ENCODE data around the gene ZNF341.
A peak's percentile ranks its signal among the peaks of the same experiment; 100 is the strongest.

The ZNF341 gene

GRCh38 chr20:33803921-33804337 is 72.1 kb downstream of the ZNF341 start:
- DNase-seq, result no peak

- no peak for DNase-seq
Observed at GRCh38 chr20:33808388-33808787, 76.6 kb downstream of the ZNF341 start.

- DNase-seq, result no peak
Observed at GRCh38 chr20:33810259-33810658, 78.5 kb downstream of the ZNF341 start.

GRCh38 chr20:33810885-33811775 is 79.3 kb downstream of the ZNF341 start, which contains the start of gene CHMP4B:
Gene CHMP4B, plus strand, starts transcription at chr20:33811348. Its CDS starts 121 bp downstream, at chr20:33811469.
- peak; percentile 97 for DNase-seq

DNA sequence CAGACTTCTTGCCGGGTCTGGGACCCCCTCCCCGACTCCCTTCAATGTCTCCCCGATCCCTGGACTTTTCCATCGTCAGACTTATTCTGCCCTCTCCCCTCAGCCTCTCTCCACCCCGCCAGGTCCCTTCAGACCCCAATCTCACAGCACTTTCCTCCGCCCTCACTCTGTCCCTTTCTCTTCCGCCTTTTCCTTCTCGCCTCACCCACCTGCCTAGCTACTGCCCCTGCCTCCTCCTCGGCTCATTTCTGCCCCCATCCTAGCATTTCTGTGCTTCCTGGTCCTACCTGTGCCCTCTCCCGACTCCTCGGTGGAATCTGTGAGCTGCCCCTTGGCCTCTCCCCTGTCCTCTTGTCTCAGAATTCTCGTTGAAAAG is 80.0 kb downstream of the ZNF341 start:
- DNase-seq, result no peak

DNA sequence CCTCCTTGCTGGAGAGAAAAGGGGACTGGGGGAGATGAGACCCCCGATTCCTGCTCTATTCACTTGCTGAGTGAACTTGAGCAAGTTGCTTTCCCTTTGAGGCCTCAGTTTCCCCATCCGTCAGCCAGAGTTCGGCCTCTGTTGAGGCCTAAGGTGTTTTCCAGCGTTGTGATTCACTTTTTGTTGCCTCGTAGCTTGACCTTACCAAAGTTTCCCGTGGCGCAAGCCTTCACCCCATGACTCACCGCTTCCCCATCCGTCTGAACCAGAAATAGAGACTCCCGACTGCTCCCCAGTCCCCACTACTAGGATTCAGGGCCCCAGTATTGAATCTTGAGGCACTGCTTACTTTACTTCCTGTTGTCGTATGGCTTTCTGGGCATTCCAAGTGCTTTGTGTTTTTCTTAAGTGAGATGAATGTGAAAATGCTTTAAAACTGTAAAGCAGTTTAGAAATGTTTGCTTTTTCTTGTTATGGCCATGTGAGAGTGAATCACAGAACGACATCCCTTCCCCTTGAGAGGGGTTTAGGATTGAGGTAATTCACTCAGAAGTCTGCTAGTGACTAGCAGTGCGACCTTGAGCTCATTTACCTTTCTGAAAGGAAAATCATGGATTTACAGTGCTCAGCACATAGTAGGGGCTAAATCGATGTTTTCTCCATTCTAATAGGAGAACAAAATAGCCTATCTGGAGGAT is 80.5 kb downstream of the ZNF341 start:
- no peak for DNase-seq

DNA sequence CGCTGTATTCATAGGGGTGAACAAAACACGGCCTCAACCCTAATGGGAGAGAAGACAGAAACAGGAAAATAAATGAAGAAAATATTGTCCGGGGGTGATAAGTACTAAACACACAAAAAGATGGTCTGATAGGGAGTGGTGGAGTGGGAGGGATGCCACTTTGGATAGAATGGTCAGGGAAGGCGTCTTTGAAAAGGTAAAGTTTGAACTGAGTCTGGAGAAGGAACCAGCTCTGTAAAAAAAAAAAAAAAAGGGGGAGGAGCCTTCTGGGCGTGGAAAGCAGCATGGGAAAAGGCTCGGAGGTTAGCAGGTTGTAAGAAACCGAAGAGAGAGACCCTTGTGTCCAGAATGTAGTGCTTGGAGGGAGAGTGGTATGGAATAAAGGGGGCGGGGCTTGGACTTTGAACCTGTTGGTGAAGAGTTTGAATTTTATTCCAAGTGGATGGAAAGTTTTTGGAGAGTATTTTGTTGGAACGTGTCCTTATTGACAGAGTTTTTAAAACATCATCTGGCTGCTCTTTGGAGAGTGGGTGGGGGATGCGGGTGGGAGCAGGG is 81.2 kb downstream of the ZNF341 start:
- no peak for DNase-seq

DNA sequence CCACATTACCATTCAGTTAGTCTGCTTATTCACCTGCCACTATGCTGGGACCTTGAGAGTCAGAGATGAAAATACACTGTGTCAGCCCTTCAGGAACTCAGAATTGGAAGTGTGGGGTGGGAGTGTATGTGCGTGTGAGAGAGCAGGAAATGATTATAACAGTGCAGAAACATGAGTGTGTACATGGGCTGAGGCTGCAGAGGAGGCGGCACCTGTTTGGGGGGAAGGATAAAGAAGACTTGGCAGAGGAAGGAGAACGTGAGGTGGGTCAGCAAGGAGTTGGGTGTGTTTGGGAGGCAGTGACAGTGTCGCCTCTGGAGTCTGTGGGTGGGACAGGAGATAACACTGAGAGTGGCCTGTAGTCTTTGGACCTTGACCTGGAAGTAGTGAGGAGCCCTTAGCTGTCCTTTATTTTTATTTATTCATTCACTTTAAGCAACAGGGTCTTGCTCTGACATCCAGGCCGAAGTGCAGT is 82.5 kb downstream of the ZNF341 start:
- no peak for DNase-seq

- DNase-seq, result no peak
Observed at GRCh38 chr20:33815671-33816070, 83.9 kb downstream of the ZNF341 start.

- DNase-seq, result no peak
Observed at GRCh38 chr20:33816191-33816590, 84.4 kb downstream of the ZNF341 start.

DNA sequence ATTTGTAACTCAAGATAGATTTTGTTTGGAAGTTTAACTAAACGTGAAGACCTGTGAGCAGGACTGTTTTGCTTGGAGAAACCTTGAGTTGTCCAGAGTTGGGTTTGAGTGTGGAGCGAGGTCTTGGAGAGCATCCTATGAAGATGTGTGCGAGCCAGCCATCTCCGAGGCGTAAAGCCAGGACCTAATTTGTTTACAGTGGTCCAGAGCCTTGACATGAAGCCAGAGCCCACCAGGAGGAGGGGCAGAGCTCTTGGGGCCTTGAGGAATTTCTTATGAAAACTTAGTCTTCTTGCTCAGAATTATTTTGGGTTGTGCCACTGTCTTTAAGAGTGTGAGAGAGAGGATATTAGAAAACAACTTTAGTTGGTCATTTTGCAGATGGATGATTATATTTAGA is 85.6 kb downstream of the ZNF341 start:
- no peak for DNase-seq

GRCh38 chr20:33819456-33819855 is 87.7 kb downstream of the ZNF341 start:
- no peak for DNase-seq

GRCh38 chr20:33820362-33820761 is 88.6 kb downstream of the ZNF341 start:
- no peak for DNase-seq

GRCh38 chr20:33821270-33821836 is 89.6 kb downstream of the ZNF341 start:
- no peak for DNase-seq

GRCh38 chr20:33822423-33822822 is 90.6 kb downstream of the ZNF341 start:
- no peak for DNase-seq

DNA sequence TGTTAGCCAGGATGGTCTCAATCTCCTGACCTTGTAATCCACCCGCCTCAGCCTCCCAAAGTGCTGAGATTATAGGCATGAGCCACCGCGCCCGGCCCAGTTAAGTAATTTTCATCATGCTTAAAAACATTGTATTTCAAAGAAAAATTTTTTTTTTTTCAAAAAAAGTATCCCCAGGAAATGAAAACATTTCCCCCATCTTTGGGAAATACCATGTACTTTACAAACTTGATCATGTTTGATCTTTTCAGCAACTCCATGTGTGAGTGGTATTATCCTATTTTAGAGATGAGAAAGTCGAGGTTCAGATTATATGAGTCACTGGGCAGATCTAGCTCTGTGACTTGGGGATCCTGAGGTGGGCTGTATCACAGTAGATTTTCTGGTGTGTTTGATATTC is 91.2 kb downstream of the ZNF341 start:
- DNase-seq, result no peak

GRCh38 chr20:33824852-33825251 is 93.1 kb downstream of the ZNF341 start:
- no peak for DNase-seq

DNA sequence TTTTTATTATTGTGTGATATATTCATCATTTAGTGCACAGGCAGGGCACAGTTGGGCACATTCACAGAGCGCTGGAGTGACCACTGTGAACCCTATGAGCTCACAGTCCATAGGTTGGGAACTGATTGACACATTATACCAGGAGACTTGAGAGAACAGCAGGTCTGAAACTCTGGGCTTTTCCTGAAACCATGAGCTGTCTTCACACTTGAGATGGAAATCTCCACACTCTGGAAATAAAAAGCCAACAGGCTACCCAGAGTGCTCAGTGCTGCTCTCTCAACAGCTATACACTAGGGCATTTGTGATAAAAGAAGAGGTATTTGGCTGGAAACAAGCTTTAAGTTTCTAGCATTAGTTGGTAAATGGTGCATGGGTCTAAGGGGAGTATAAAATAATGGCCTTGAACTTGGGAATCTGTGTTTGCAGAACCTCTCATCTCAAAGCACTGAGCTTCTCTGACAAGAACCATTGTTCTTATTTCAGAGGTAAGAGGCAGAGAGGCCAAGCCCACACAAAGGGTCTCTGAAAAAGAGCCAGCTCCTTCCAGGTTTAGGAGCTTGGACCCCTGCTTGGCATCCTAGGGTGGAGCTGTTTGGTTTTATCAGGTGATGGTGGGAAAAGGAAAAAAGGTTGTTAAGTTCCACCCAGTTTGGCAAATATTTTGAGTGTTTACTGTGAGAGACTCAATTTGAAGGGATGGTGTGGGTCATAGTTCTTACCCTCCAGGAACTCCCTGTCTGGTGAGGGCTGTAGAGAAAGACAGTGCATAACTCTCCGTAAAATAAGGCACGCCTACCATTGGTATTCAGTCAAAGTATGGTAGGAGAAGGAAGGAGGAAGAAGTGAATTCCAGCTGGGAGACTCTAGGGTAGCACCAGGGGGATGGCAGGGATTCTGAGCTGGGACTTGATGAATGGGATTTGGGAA is 93.8 kb downstream of the ZNF341 start:
- no peak for DNase-seq

DNA sequence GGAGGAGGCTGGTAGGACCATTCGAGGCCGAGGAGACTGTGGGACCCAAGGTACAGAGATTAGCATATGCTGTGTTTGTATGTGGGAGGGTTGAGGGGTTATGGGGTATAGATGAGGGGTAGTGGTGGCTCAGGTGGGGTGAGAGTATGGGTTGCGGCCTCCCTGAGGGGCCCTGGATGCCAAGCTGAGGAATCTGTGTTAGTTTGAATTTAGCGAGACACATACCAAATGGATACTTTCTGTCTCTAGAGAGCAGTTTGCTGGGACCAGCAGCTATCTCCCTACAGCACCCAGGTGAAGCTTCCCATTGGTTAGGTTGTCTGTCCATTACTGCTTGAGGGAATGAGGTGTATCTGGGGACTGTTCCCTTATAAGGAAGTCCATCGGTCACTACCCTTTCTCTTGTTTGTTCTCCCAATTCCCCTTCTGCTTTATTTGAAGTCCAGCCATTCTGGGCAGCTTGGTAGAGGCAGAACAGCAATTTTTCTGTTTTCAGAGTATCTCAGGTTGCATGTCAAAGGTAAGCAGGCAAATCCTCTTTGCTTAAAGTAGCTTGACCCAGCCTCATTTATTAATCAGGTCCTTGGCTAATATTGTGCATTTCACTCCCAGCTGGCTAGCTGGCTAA is 94.6 kb downstream of the ZNF341 start:
- DNase-seq, result no peak

GRCh38 chr20:33827109-33827508 is 95.3 kb downstream of the ZNF341 start:
- DNase-seq, result no peak

DNA sequence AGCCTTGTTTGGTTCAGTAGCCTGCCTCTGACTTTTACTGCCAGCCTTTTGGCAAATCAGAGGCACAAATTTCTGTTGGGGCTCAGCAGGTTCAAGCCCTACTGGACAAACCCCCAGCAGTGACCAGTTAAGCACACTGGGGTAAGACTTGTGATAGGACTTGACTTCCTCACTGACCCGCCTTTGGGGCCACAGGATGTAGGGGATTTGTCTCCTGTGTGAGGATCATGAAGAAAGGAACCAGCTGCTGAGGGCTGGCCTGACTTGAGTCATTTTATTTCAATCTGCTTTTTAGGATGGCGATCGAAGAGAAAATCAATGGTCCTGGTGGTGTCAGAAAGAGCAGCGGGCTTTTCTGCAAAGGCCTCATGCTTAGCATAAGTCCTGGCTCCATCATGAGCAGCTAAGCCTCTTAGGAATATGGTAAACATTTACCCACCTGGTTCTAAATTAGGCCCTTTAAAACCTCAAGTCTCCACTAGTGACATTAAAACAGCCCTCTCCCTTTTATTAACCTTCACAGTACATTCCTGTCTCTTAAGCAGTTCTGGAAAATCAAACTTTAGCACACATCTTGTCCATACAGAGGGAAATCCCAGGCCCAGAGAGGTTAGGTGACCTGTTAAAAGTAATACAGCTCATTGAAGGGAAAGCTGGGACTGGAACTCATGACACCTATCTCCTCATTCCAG is 96.0 kb downstream of the ZNF341 start:
- no peak for DNase-seq

Data from DMS153 (cell line).